H1 (cell line): ENCODE data around the gene ROR1. TPM values are rescaled to one million over a fixed set of nuclear protein-coding genes. Genes with fewer than 3 reads are reported as not detected.

Source experiments
- CTCF ChIA-PET: fragments of 300-600 bp; sonication (Branson Sonifier 250); formaldehyde crosslinking; loops from one replicate; lab custom pipeline; 2021; ENCODE audit not compliant: partially characterized antibody; lab: Charles Lee
- POLR2A ChIA-PET: fragments of 300-600 bp; sonication (Branson Sonifier 250); formaldehyde crosslinking; loops from one replicate; lab custom pipeline; 2021; ENCODE audit warnings: inconsistent platforms; ENCODE audit not compliant: partially characterized antibody; lab: Charles Lee
- DNase-seq, 2 experiments: peaks; one replicate each; pipeline versions ENCODE4 v3.0.0 to v3.0.0-alpha.2; 2010 to 2022; ENCODE audit warnings: low spot score in 2 of 2, low read depth in 1 of 2, mixed read lengths in 1 of 2
- FAIRE-seq: peaks from 2 replicates; lab custom pipeline; 2011; peaks lifted over from hg19 to GRCh38; lab: Jason Lieb, UNC
- H2AFZ ChIP-seq: 2 replicates; pipeline ENCODE4 v1.8.1; 2012; ENCODE audit warnings: low read length, inconsistent platforms
- H2AK5ac ChIP-seq: 2 replicates; pipeline ENCODE4 v1.6.1; 2013; ENCODE audit warnings: low read depth, low read length
- H2BK120ac ChIP-seq: replicated peaks from 2 replicates; pipeline ENCODE3; 2013; ENCODE audit warnings: low read depth, low read length, inconsistent platforms
- H2BK12ac ChIP-seq: 2 replicates; pipeline ENCODE4 v1.6.1; 2013; ENCODE audit warnings: low read depth, low read length
- H2BK15ac ChIP-seq: 2 replicates; pipeline ENCODE4 v1.6.1; 2013; ENCODE audit warnings: low read length
- H2BK20ac ChIP-seq: 2 replicates; pipeline ENCODE4 v1.6.1; 2013; ENCODE audit warnings: low read length
- H2BK5ac ChIP-seq: 2 replicates; pipeline ENCODE4 v1.6.1; 2013; ENCODE audit warnings: low read depth, low read length
- H3K14ac ChIP-seq: 2 replicates; pipeline ENCODE4 v1.6.1; 2013; ENCODE audit warnings: inconsistent platforms; ENCODE audit not compliant: insufficient read length
- H3K18ac ChIP-seq: 2 replicates; pipeline ENCODE4 v1.6.1; 2013; ENCODE audit warnings: low read length; ENCODE audit errors: extremely low read depth
- H3K23ac ChIP-seq: 2 replicates; pipeline ENCODE4 v1.6.1; 2013; ENCODE audit warnings: inconsistent platforms; ENCODE audit not compliant: insufficient read length
- H3K23me2 ChIP-seq: 2 replicates; pipeline ENCODE4 v1.6.1; 2013; ENCODE audit warnings: low read depth, low read length
- H3K27ac ChIP-seq: 2 replicates; pipeline ENCODE4 v1.6.1; 2011; ENCODE audit warnings: low read depth, low read length, inconsistent platforms
- H3K27me3 ChIP-seq, 4 experiments: replicated peaks in 1 of 4; 1 replicate in 1 of 4; 2 replicates in 3 of 4; pipeline versions ENCODE4 v1.6.1 to v1.8.1; 2011 to 2013; ENCODE audit warnings: low read length in 3 of 4, mild to moderate bottlenecking in 3 of 4, inconsistent platforms in 2 of 4, mixed read lengths in 2 of 4, moderate library complexity in 1 of 4; ENCODE audit not compliant: control insufficient read depth in 3 of 4, insufficient read depth in 3 of 4; ENCODE audit errors: extremely low read depth in 1 of 4
- H3K36me3 ChIP-seq, 4 experiments: 2 replicates each; pipeline versions ENCODE4 v1.6.1 to v1.8.1; 2011 to 2013; ENCODE audit warnings: mild to moderate bottlenecking in 4 of 4, low read length in 3 of 4, moderate library complexity in 2 of 4, control low read depth in 1 of 4, inconsistent platforms in 1 of 4; ENCODE audit not compliant: insufficient read depth in 4 of 4, control insufficient read depth in 2 of 4
- H3K4ac ChIP-seq: replicated peaks from 2 replicates; pipeline ENCODE3; 2013; ENCODE audit warnings: low read length, low read depth, mixed read lengths, inconsistent platforms; ENCODE audit not compliant: insufficient read length
- H3K4me1 ChIP-seq, 4 experiments: replicated peaks in 1 of 4; 1 replicate in 1 of 4; 2 replicates in 3 of 4; pipeline versions ENCODE4 v1.6.1 to v1.8.1; 2011 to 2013; ENCODE audit warnings: low read length in 3 of 4, inconsistent platforms in 2 of 4, mixed read lengths in 1 of 4; ENCODE audit not compliant: insufficient read depth in 4 of 4, control insufficient read depth in 3 of 4
- H3K4me2 ChIP-seq, 2 experiments: 2 replicates each; pipeline versions ENCODE4 v1.6.1 to v1.8.1; 2011 to 2013; ENCODE audit warnings: low read depth in 2 of 2, low read length in 2 of 2, control low read depth in 1 of 2, inconsistent platforms in 1 of 2, mild to moderate bottlenecking in 1 of 2; ENCODE audit not compliant: insufficient read depth in 1 of 2
- H3K4me3 ChIP-seq, 4 experiments: fragments of 200-600, 300-600 bp in 1 of 4; sonication (generic), shearing (Covaris generic), sonication (Bioruptor Twin) in 1 of 4; 2 replicates each; pipeline versions ENCODE4 v1.5.1 to v1.8.1; 2011 to 2016; ENCODE audit warnings: low read length in 4 of 4, low read depth in 3 of 4, control low read depth in 2 of 4, inconsistent platforms in 2 of 4, mild to moderate bottlenecking in 2 of 4, mixed read lengths in 1 of 4, moderate library complexity in 1 of 4; ENCODE audit not compliant: insufficient read depth in 2 of 4; ENCODE audit errors: extremely low read depth in 1 of 4
- H3K56ac ChIP-seq: replicated peaks from 2 replicates; pipeline ENCODE3; 2013; ENCODE audit warnings: low read depth, mild to moderate bottlenecking, mixed read lengths, low read length, inconsistent platforms; ENCODE audit not compliant: insufficient read length
- H3K79me1 ChIP-seq: 2 replicates; pipeline ENCODE4 v1.6.1; 2013; ENCODE audit warnings: low read depth, low read length, control low read depth
- H3K79me2 ChIP-seq, 2 experiments: 2 replicates each; pipeline versions ENCODE4 v1.6.1 to v1.8.1; 2012 to 2013; ENCODE audit warnings: low read length in 2 of 2, mild to moderate bottlenecking in 2 of 2, inconsistent platforms in 1 of 2; ENCODE audit not compliant: insufficient read depth in 2 of 2, control insufficient read depth in 1 of 2
- H3K9ac ChIP-seq, 4 experiments: replicated peaks in 1 of 4; 1 replicate in 1 of 4; 2 replicates in 3 of 4; pipeline versions ENCODE4 v1.6.1 to v1.8.1; 2011 to 2013; ENCODE audit warnings: low read depth in 3 of 4, low read length in 3 of 4, control low read depth in 2 of 4, mild to moderate bottlenecking in 2 of 4, moderate library complexity in 2 of 4, inconsistent platforms in 1 of 4; ENCODE audit errors: extremely low read depth in 1 of 4
- H3K9me3 ChIP-seq, 2 experiments: 2 replicates each; pipeline versions ENCODE4 v1.6.1 to v1.8.1; 2012 to 2013; ENCODE audit warnings: mild to moderate bottlenecking in 2 of 2, moderate library complexity in 2 of 2, control low read depth in 1 of 2, inconsistent platforms in 1 of 2, low read depth in 1 of 2, low read length in 1 of 2, mixed read lengths in 1 of 2; ENCODE audit not compliant: insufficient read depth in 2 of 2
- H4K20me1 ChIP-seq, 2 experiments: replicated peaks in 1 of 2; 2 replicates each; pipeline versions ENCODE3 to v1.8.1; 2011 to 2013; ENCODE audit warnings: inconsistent platforms in 2 of 2, low read length in 2 of 2, mild to moderate bottlenecking in 1 of 2; ENCODE audit not compliant: insufficient read depth in 2 of 2, control insufficient read depth in 1 of 2
- H4K5ac ChIP-seq: 2 replicates; pipeline ENCODE4 v1.6.1; 2013; ENCODE audit warnings: low read length, low read depth, mixed read lengths, inconsistent platforms; ENCODE audit not compliant: insufficient read length
- H4K8ac ChIP-seq: 2 replicates; pipeline ENCODE4 v1.8.0; 2013; ENCODE audit warnings: mild to moderate bottlenecking, moderate library complexity, low read length, inconsistent platforms; ENCODE audit not compliant: insufficient read depth; ENCODE audit errors: extremely low read depth
- H4K91ac ChIP-seq: replicated peaks from 2 replicates; pipeline ENCODE3; 2013; ENCODE audit warnings: low read length, mixed read lengths, inconsistent platforms; ENCODE audit not compliant: insufficient read length
- BACH1 ChIP-seq: IDR thresholded peaks from 2 replicates; pipeline ENCODE4 v1.6.1; 2012; ENCODE audit warnings: low read length, improper control_type of control experiment
- CEBPB ChIP-seq: IDR thresholded peaks from 2 replicates; pipeline ENCODE4 v1.6.1; 2012; ENCODE audit warnings: low read depth, low read length
- CHD1 ChIP-seq: IDR thresholded peaks from 2 replicates; pipeline ENCODE4 v1.6.1; 2012; ENCODE audit warnings: low read depth, low read length, improper control_type of control experiment
- CREB1 ChIP-seq: IDR thresholded peaks from 2 replicates; pipeline ENCODE4 v1.6.1; 2012; ENCODE audit warnings: inconsistent platforms
- EP300 ChIP-seq, 2 experiments: IDR thresholded peaks; 1 replicate in 1 of 2; 2 replicates in 1 of 2; pipeline ENCODE4 v1.6.1; 2011 to 2012; ENCODE audit warnings: low read depth in 2 of 2, low read length in 2 of 2, mild to moderate bottlenecking in 2 of 2, borderline replicate concordance in 1 of 2, inconsistent platforms in 1 of 2, moderate library complexity in 1 of 2
- KDM4A ChIP-seq: IDR thresholded peaks from one replicate; pipeline ENCODE4 v1.7.1; 2012; ENCODE audit warnings: low read depth, mild to moderate bottlenecking, moderate library complexity, low read length, inconsistent platforms; ENCODE audit not compliant: severe bottlenecking
- NANOG ChIP-seq: IDR thresholded peaks from 2 replicates; pipeline ENCODE4 v1.6.1; 2011; ENCODE audit warnings: low read length, low read depth, mild to moderate bottlenecking, inconsistent platforms; ENCODE audit not compliant: insufficient read depth, poor library complexity, severe bottlenecking
- POU5F1 ChIP-seq: IDR thresholded peaks from 2 replicates; pipeline ENCODE4 v1.6.1; 2011; ENCODE audit warnings: low read depth, mild to moderate bottlenecking, low read length, moderate library complexity
- RNF2 ChIP-seq: fragments of 200-900, 300-1000 bp; sonication (generic); IDR thresholded peaks from 2 replicates; pipeline ENCODE4 v1.7.1; 2016; ENCODE audit warnings: borderline replicate concordance, low read depth, mild to moderate bottlenecking, antibody characterized with exemption, low read length; ENCODE audit not compliant: poor library complexity, severe bottlenecking; ENCODE audit errors: missing control alignments
- ZNF274 ChIP-seq: IDR thresholded peaks from 2 replicates; pipeline ENCODE4 v1.7.0; 2012; ENCODE audit warnings: low read length, borderline replicate concordance; ENCODE audit errors: extremely low read depth
- WGBS, 2 experiments: shearing (Covaris generic) in 1 of 2; methylation state at CpG; one replicate each; pipeline versions ENCODE4 v1.1.6 to v1.1.7; 2013 to 2015; ENCODE audit warnings: low lambda C conversion rate in 2 of 2, mixed read lengths in 2 of 2, inconsistent platforms in 1 of 2, low coverage in 1 of 2, missing lambda C conversion rate in 1 of 2; ENCODE audit not compliant: insufficient replicate concordance in 2 of 2, insufficient coverage in 1 of 2, insufficient read length in 1 of 2; ENCODE audit errors: extremely low coverage in 1 of 2, missing lambda C conversion rate in 1 of 2; 5-methylcytosine and 5-hydroxymethylcytosine counted together
- polyA plus RNA-seq, 7 experiments: library from polyadenylated mRNA; depleted of rRNA in 3 of 7; stranded (reverse) in 5 of 7; unstranded in 2 of 7; fragments of >200 nt in 5 of 7; fragments of 200-250 nt in 2 of 7; gene quantifications; 1 replicate in 5 of 7; 2 replicates in 1 of 7; 4 replicates in 1 of 7; pipeline versions ENCODE4 v1.2.1 to v1.2.3, GENCODE V29; 2011 to 2013; ENCODE audit warnings: missing spikeins in 2 of 7, mixed read lengths in 2 of 7
- total RNA-seq: library from RNA; stranded (reverse); fragmentation: NEBNext Ultra II Directional; extraction: Animal tissue kit (Norgen Biotek cat#: 25700); gene quantifications from 2 replicates; pipeline ENCODE4 v1.2.1, GENCODE V29; 2021
- TF ChIP-seq, protein P1 (sequence below): IDR thresholded peaks from 2 replicates; pipeline ENCODE4 v1.6.1; 2012; ENCODE audit warnings: inconsistent platforms

Gene ROR1
- total and polyA plus RNA-seq, 2 of the 8 experiments (the other 6 are each of a cell fraction or from before 2014, with no cell fraction given), result 33.6 to 73.6 TPM

DNA sequence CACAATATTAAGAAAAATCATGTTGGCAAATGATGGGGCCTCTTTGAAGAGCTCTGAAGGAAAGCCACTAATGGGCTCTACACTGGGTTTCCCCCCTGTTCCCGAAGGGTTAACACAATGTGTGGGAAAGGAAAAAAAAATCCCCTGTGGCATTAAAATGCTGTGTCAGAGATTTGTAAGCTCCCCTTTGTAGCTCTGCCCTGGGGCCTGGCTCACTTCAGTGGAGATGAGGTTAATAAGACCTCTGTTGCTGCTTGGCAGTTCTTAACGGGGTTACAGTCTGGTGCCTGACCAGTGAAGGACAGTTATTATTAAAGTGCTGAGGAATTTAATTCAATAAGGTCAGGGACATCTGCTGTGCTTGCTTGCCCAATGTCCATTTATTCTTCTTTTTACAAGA lies 299.9 kb downstream of the ROR1 start:
- POLR2A ChIA-PET, result interaction anchor here (0.6 to 0.7 kb wide), 2 partner anchors 9 to 42 kb away, joined by 3 read pairs; no protein-coding TSS in a partner anchor
- CTCF ChIA-PET, result interaction anchor here (1.2 to 2.0 kb wide), 4 partner anchors 10 to 28 kb away, joined by 3 to 6 read pairs (median 4); no protein-coding TSS in a partner anchor
- H2BK5ac ChIP-seq, result no peak overlapping the region
- FAIRE-seq (no peak), DNase-seq (no peak)
- no peak overlapping the region for H3K23ac ChIP-seq
- H3K9ac ChIP-seq, result no peak overlapping the region
- no peak overlapping the region for H3K14ac ChIP-seq
- no peak overlapping the region for H3K4me2 ChIP-seq
- H2BK12ac ChIP-seq, result no peak overlapping the region
- no peaks in the 10 kb centered on the region; the same call in 1 of the 2 replicates for H3K79me1 ChIP-seq
- H2BK15ac ChIP-seq, result no peak overlapping the region
- H4K20me1 ChIP-seq, result peaks cover 10 to 14% of the 10 kb centered on the region in 2 experiments
- H4K91ac ChIP-seq, result no peak overlapping the region
- H2AK5ac ChIP-seq, result no peak overlapping the region
- H4K5ac ChIP-seq, result no peak overlapping the region
- H3K56ac ChIP-seq, result no peak overlapping the region
- no peak overlapping the region for H2BK20ac ChIP-seq
- no peak overlapping the region for H3K18ac ChIP-seq
- no peak overlapping the region for H3K4ac ChIP-seq
- H2BK120ac ChIP-seq, result no peak overlapping the region
- H3K79me2 ChIP-seq, result peaks cover 0 to 32% of the 10 kb centered on the region in 2 experiments; a peak in 2 of 4 replicates
- no peak overlapping the region for H4K8ac ChIP-seq
- peaks cover 3 to 19% (median 13%) of the 10 kb centered on the region in 4 experiments; a peak in 5 of 7 replicates for H3K4me1 ChIP-seq
- 84% methylated on average over 2 of the region's 2 CpGs; no CpG with 5 or more reads in 1 of the 2 experiments for WGBS, 2 experiments
- no peak overlapping the region for H2AFZ ChIP-seq
- no peaks in the 10 kb centered on the region; a peak in 1 of 8 replicates for H3K36me3 ChIP-seq
- H3K4me3 ChIP-seq, result no peak overlapping the region
- H3K23me2 ChIP-seq, result no peaks in the 10 kb centered on the region
- H3K9me3 ChIP-seq, result no peaks in the 10 kb centered on the region
- H3K27ac ChIP-seq, result no peak overlapping the region
- H3K27me3 ChIP-seq, result no peaks in the 10 kb centered on the region
- TF ChIP-seq CEBPB (no peak), ZNF274 (no peak), KDM4A (no peak), NANOG (no peak), POU5F1 (no peak), CHD1 (no peak), BACH1 (no peak), EP300 (IDR thresholded peaks at IDR 0.05; ENCODE audit: borderline replicate concordance in 1 of 2, low read depth in 2 of 2, low read length in 2 of 2) (no peak), CREB1 (no peak), RNF2 (no peak)
- TF ChIP-seq, protein P1, sequence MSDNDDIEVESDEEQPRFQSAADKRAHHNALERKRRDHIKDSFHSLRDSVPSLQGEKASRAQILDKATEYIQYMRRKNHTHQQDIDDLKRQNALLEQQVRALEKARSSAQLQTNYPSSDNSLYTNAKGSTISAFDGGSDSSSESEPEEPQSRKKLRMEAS, result no peak
